ENCODE measurements around the gene AP5B1. TPM values are rescaled to one million over a fixed set of nuclear protein-coding genes. Genes with fewer than 3 reads are reported as not detected.

AP5B1 gene
- total RNA-seq, 1 donor from 2014 or later: 51.8 TPM

Other genes starting within 250 kb of the AP5B1 start
- gene LTBP3, start 222.6 kb downstream of the AP5B1 start, total RNA-seq: 91.9 TPM
- gene ZNRD2, start 210.5 kb downstream of the AP5B1 start, total RNA-seq: 34.9 TPM
- gene FAM89B, start 208.4 kb downstream of the AP5B1 start, total RNA-seq: 37.4 TPM
- gene EHBP1L1, start 204.9 kb downstream of the AP5B1 start, total RNA-seq: 78.6 TPM
- 1.5 TPM for gene KCNK7, start 185.2 kb downstream of the AP5B1 start, total RNA-seq
- 67.6 TPM for gene MAP3K11, start 166.8 kb downstream of the AP5B1 start, total RNA-seq
- 30.6 TPM for gene PCNX3, start 165.2 kb downstream of the AP5B1 start, total RNA-seq
- 54.5 TPM for gene SIPA1, start 142.9 kb downstream of the AP5B1 start, total RNA-seq
- gene RELA, start 118.1 kb downstream of the AP5B1 start, total RNA-seq: 80.0 TPM
- gene KAT5, start 68.7 kb downstream of the AP5B1 start, total RNA-seq: 49.9 TPM
- 71.8 TPM for gene RNASEH2C, start 60.2 kb downstream of the AP5B1 start, total RNA-seq
- gene OVOL1, start 6.1 kb upstream of the AP5B1 start, total RNA-seq: not detected
- gene SNX32, start 53.0 kb upstream of the AP5B1 start, total RNA-seq: not detected
- gene CFL1, start 77.2 kb upstream of the AP5B1 start, total RNA-seq: 818 TPM
- gene MUS81, start 79.5 kb upstream of the AP5B1 start, total RNA-seq: 38.0 TPM
- 87.7 TPM for gene EFEMP2, start 91.8 kb upstream of the AP5B1 start, total RNA-seq
- gene CTSW, start 98.9 kb upstream of the AP5B1 start, total RNA-seq: 1.3 TPM
- gene FIBP, start 107.5 kb upstream of the AP5B1 start, total RNA-seq: 46.5 TPM
- gene CCDC85B, start 109.7 kb upstream of the AP5B1 start, total RNA-seq: 26.0 TPM
- 58.3 TPM for gene FOSL1, start 119.4 kb upstream of the AP5B1 start, total RNA-seq
- gene C11orf68, start 138.1 kb upstream of the AP5B1 start, total RNA-seq: 33.4 TPM
- gene DRAP1, start 138.4 kb upstream of the AP5B1 start, total RNA-seq: 87.0 TPM
- gene TSGA10IP, start 164.5 kb upstream of the AP5B1 start, total RNA-seq: not detected
- gene SART1, start 180.8 kb upstream of the AP5B1 start, total RNA-seq: 47.9 TPM
- 31.7 TPM for gene EIF1AD, start 221.2 kb upstream of the AP5B1 start, total RNA-seq
- gene BANF1, start 221.5 kb upstream of the AP5B1 start, total RNA-seq: 121 TPM
- not detected for gene CST6, start 231.0 kb upstream of the AP5B1 start, total RNA-seq
- gene CATSPER1, start 245.5 kb upstream of the AP5B1 start, total RNA-seq: 0.51 TPM